PFSK-1 (cell line): ENCODE measurements around the gene SARDH.

Source experiments
- POLR2AphosphoS5 ChIP-seq: IDR thresholded peaks from 2 replicates; pipeline ENCODE4 v1.6.1; 2012; ENCODE audit warnings: low read depth, mild to moderate bottlenecking, control low read depth, low read length, moderate library complexity
- SIN3A ChIP-seq: IDR thresholded peaks from 2 replicates; pipeline ENCODE4 v1.6.1; 2012; ENCODE audit warnings: mild to moderate bottlenecking, low read length, moderate library complexity, borderline replicate concordance; ENCODE audit not compliant: insufficient read depth

- no peak for TF ChIP-seq POLR2AphosphoS5
- no peak for TF ChIP-seq SIN3A
Measured at GRCh38 chr9:133694686-133695085, 43.5 kb downstream of the SARDH start.
